Activated CD8-positive, alpha-beta memory T cell treated with anti-CD3 and anti-CD28 coated beads for 4 hours (primary cell): ENCODE measurements around the gene REG1A.

Source experiments
- DNase-seq, 2 donors: peaks; one replicate each; pipeline ENCODE4 v3.0.0-alpha.2; 2020; ENCODE audit warnings: low read depth in 2 of 2

REG1A gene

GRCh38 chr2:79125721-79125985 lies 5.4 kb downstream of the REG1A start:
- DNase-seq, result no peak

- DNase-seq, result no peak
Measured at GRCh38 chr2:79128406-79128805, 8.1 kb downstream of the REG1A start.

- DNase-seq, result no peak
Measured at GRCh38 chr2:79129260-79129659, 9.0 kb downstream of the REG1A start.

- no peak for DNase-seq
Measured at GRCh38 chr2:79129804-79130203, 9.5 kb downstream of the REG1A start.

DNA sequence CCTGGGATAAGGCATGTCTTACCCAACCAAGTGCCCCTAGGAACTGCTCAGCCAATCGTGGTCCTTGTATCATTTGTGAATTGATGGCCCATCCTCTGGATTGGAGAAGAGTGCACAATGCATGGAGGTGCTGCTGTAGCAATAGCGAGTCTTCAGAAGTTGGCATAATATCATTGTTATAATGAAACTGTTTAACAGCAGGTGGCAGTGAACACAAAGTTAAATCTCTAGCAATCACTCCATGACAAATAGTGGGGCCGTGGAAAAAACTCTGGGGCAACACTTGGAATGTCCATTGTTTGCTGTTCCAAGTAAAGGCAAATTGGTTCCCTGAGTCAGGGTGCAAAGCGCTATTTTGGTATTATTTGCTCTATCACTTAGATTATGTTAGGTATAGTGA lies 11.4 kb downstream of the REG1A start:
- DNase-seq, result no peak

DNA sequence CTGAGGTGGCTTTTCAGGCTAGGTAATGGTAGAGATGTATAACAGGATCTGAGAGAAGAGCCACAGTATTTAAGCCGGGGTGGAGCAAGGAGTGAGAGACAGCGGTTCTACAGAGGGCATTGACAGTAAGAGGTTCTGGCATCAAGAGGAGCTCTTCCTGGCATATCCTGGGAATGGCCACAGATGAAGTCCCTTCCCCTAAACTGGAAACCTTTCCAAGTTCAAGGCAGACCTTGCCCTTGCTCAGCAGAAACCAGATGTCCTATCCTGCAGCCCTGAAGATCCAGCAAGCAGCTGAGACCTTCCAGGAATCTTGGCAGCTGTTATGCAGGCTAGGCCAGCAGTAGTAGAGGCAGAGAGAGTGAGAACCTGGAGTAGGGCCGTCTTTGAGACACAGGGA lies 18.1 kb downstream of the REG1A start:
- no peak for DNase-seq

DNA sequence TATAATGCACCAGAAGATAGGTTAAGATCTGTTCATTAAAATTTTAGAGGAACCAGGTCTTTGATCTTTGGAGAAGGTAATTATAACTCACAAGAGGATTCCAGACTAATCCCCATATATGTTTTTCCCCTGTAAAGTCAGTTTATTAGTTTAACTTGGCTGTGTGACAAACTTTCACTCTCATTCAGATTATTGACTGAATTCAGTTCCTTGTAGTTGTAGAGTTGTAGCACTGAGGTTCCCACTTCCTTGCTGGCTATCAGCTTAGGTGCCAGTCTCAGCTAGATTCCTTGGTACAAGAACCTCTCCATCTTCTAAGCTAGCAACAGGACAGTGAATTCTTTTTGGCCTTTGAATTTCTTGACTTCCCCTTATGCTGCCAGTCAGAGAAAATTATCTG lies 19.1 kb downstream of the REG1A start:
- no peak for DNase-seq

GRCh38 chr2:79155826-79156476 lies 35.7 kb downstream of the REG1A start:
- no peak for DNase-seq

DNA sequence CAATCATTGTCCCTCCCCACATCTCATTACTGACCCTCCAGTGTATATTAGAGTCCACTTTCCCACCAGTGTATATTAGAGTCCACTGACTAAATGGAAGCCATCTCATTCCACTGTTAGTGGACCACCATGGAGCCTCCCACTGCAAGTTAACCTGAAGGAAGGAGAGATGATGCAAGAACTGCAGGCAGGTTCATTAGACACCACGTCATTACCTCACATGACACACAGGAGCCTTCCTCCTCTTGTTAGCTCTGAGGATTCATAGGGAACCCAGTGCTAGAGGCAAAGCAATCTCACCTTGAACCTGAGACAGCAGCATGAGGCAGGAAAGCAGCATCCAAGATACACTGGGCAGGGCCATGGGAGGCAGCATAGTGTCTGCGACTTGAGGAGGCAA lies 38.7 kb downstream of the REG1A start:
- DNase-seq, result no peak

- DNase-seq, result no peak
Measured at GRCh38 chr2:79159653-79160052, 39.4 kb downstream of the REG1A start, which contains the start of gene REG3A. TSS of gene REG3A (minus strand) at chr2:79159753. CDS start at chr2:79159405, 348 bp downstream.

GRCh38 chr2:79162132-79162531 lies 41.8 kb downstream of the REG1A start:
- no peak for DNase-seq

GRCh38 chr2:79162801-79163200 lies 42.5 kb downstream of the REG1A start:
- no peak for DNase-seq

DNA sequence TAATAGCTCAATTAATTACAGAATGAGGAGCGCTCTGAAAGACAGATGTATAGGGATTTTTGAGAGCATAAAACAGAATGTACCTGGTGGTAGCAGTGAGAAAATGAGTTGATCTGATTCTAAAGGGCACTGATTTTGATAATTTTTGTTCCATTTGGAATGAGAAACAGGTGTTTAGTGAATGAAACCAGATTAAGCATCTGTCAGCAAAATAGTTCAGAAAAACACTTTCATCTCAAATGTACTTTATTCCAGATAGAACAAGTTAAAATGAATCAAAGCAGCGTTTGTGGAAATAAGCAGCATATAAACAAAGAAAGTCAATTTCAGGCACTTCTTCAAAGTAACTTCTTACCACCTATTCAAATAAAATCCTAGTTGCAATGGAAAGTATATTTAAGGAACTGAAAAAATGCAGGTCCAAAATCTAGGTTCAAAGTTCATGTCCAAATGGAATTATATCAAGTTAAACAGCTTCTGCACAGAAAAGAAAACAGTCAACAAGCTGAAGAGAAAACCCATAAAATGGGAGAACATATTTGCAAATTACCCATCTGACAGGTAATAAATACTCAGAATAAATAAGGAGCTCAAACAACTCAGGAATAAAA lies 51.2 kb downstream of the REG1A start:
- DNase-seq, result no peak
